Measurements from ENCODE around the gene FXYD4.

FXYD4 gene

DNA sequence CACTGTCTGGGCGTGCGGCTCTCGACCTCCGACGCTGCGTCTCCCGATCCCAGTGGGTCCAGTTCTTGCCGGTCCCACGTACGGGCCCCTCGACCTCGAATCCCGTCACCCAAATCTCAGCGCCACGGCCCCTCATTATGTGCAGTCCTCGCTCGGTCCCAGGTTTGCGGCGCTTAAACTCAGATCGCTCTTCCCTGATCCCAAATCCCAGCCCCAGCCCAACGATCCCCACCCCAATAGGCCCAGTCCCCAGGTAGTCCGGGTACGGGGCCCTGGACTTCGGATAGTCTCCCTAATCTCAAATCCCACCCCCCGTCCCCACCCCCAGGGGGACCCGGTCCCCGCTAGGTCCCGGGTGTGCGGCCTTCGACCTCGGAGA is 36.9 kb downstream of the FXYD4 start:
- Histone ChIP-seq H3K4me3 (IDR thresholded peaks at IDR 0.05; ENCODE audit: insufficient read depth, low read depth, low read length) (no peak overlapping the region), H3K4me2 (peak overlapping the region; percentile 69), H3K9ac (peak overlapping the region; percentile 99), H3K27me3 (ENCODE audit: insufficient read depth, low read depth) (no peaks in the 10 kb centered on the region), H3K27ac (peak overlapping the region; percentile 100), H3K4me1 (ENCODE audit: low read depth, poor library complexity, severe bottlenecking) (peaks cover 22% of the 10 kb centered on the region), H3K36me3 (ENCODE audit: insufficient read depth) (no peaks in the 10 kb centered on the region), H3K79me2 (ENCODE audit: insufficient read depth, low read depth) (peaks cover 52% of the 10 kb centered on the region), H4K20me1 (ENCODE audit: insufficient read depth) (peaks cover 17% of the 10 kb centered on the region; the same call in 1 of the 2 replicates), H2AFZ (ENCODE audit: low read depth) (no peak overlapping the region)
- TF ChIP-seq, protein P1, sequence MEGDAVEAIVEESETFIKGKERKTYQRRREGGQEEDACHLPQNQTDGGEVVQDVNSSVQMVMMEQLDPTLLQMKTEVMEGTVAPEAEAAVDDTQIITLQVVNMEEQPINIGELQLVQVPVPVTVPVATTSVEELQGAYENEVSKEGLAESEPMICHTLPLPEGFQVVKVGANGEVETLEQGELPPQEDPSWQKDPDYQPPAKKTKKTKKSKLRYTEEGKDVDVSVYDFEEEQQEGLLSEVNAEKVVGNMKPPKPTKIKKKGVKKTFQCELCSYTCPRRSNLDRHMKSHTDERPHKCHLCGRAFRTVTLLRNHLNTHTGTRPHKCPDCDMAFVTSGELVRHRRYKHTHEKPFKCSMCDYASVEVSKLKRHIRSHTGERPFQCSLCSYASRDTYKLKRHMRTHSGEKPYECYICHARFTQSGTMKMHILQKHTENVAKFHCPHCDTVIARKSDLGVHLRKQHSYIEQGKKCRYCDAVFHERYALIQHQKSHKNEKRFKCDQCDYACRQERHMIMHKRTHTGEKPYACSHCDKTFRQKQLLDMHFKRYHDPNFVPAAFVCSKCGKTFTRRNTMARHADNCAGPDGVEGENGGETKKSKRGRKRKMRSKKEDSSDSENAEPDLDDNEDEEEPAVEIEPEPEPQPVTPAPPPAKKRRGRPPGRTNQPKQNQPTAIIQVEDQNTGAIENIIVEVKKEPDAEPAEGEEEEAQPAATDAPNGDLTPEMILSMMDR (conservative IDR thresholded peaks at IDR 0.05; ENCODE audit: low read depth, low read length), result peak; percentile 20

DNA sequence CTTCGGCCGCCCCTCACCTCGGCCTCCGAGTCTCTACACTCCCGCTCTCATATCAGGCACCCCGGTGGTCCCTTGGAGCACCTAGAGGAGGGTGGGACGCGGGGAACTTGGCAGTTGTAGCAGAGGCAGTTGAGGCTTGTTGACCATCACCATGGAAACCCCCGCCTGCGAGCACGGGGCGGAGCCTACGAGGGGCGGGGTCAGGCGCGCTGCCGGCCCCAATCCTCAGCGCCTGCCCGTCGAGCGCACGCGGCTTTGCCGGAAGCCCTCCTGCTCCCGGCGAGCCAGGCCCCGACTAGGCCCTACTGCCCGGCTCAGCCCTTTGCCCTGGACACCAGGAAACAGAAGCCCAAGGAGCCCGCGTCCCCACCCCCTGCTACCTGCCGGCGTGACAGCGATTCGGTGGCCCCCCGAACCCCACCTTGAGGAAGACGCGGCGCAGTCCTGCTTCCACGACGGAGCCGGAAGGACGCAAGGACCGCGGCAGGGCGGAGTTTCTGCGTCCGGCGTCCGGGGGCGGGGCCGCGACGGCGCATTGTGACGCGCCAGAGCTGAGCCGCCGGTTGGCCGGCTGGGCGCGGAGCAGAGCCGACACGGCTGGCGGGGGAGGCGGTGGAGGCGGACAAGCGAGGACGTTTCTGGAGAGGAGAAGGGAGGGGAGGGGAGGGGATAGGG is 37.4 kb downstream of the FXYD4 start, which contains the start of gene HNRNPF:
Gene HNRNPF, minus strand, starts transcription at position 477 of the 675 bp plus-strand sequence. CDS start 21,302 bp downstream, outside the sequence.
- Histone ChIP-seq H3K79me2 (ENCODE audit: insufficient read depth, low read depth) (peaks cover 47% of the 10 kb centered on the region), H3K36me3 (ENCODE audit: insufficient read depth) (no peaks in the 10 kb centered on the region), H3K9ac (peak within 1 kb of the TSS; percentile 99), H3K4me3 (IDR thresholded peaks at IDR 0.05; ENCODE audit: insufficient read depth, low read depth, low read length) (no peak within 1 kb of the TSS), H3K4me1 (ENCODE audit: low read depth, poor library complexity, severe bottlenecking) (peaks cover 20% of the 10 kb centered on the region), H3K27me3 (ENCODE audit: insufficient read depth, low read depth) (no peaks in the 10 kb centered on the region), H3K4me2 (peak within 1 kb of the TSS; percentile 80), H4K20me1 (ENCODE audit: insufficient read depth) (peaks cover 17% of the 10 kb centered on the region; the same call in 1 of the 2 replicates), H3K27ac (peak within 1 kb of the TSS; percentile 100), H2AFZ (ENCODE audit: low read depth) (peak within 1 kb of the TSS; percentile 71)
- TF ChIP-seq, protein P1 (conservative IDR thresholded peaks at IDR 0.05; ENCODE audit: low read depth, low read length), result no peak

DNA sequence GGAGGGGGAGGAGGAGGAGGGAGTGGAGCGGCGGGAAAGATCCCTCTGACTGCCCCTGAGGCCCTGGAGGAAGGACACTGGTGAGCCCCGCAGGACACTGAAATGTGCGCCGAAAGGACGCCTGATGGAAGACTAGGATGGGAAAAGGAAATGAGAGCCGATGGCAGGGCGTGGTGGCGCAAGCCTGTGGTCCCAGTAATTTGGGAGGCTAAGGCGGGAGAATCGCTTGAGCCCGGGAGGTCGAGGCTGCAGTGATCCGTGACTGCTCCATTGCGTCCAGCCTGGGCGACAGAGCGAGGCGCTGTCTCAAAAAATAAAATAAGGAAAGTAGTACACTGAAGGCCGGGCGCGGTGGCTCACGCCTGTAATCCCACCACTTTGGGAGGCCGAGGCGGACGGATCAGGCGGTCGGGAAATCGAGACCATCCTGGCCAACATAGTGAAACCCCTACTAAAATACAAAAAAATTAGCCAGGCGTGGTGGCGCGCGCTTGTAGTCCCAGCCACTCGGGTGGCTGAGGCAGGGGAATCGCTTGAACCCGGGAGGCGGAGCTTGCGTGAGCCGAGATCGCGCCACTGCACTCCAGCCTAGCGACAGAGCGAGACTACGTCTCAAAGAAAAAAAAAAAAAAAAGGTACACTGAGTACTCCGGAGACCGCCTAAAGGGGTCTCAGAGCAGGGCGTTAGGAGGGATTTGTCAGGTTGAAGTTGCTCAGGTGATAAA is 38.1 kb downstream of the FXYD4 start:
- H4K20me1 ChIP-seq (ENCODE audit: insufficient read depth), result peaks cover 17% of the 10 kb centered on the region; the same call in 1 of the 2 replicates
- H2AFZ ChIP-seq (ENCODE audit: low read depth), result peak overlapping the region; percentile 71
- no peaks in the 10 kb centered on the region for H3K36me3 ChIP-seq (ENCODE audit: insufficient read depth)
- H3K79me2 ChIP-seq (ENCODE audit: insufficient read depth, low read depth), result peaks cover 40% of the 10 kb centered on the region
- H3K4me1 ChIP-seq (ENCODE audit: low read depth, poor library complexity, severe bottlenecking), result peaks cover 14% of the 10 kb centered on the region
- H3K27ac ChIP-seq, result peak overlapping the region; percentile 100
- H3K4me2 ChIP-seq, result peak overlapping the region; percentile 80
- H3K9ac ChIP-seq, result peak overlapping the region; percentile 99; the same call in 1 of the 2 replicates
- no peaks in the 10 kb centered on the region for H3K27me3 ChIP-seq (ENCODE audit: insufficient read depth, low read depth)
- TF ChIP-seq, protein P1 (conservative IDR thresholded peaks at IDR 0.05; ENCODE audit: low read depth, low read length), result no peak
- H3K4me3 ChIP-seq (IDR thresholded peaks at IDR 0.05; ENCODE audit: insufficient read depth, low read depth, low read length), result no peak overlapping the region

DNA sequence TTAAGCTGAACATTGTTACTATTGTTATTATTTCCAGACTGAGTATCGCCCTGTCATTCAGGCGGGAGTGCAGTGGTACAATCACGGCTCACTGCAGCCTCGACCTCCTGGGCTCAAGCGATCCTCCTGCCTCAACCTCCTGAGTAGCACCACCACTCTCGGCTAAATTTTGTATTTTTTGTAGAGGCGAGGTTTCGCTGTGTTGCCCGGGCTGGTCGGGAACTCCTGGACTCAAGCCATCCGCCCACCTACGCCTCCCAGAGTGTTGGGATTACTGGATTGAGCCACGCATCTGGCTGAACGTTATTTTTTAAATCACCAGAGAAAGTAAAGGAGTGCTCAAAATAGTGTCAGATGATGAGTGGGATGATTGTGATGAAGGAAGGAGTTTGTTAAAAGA is 38.9 kb downstream of the FXYD4 start:
- Histone ChIP-seq H3K79me2 (ENCODE audit: insufficient read depth, low read depth) (peaks cover 32% of the 10 kb centered on the region), H3K4me1 (ENCODE audit: low read depth, poor library complexity, severe bottlenecking) (peaks cover 6% of the 10 kb centered on the region), H3K27ac (no peak overlapping the region), H4K20me1 (ENCODE audit: insufficient read depth) (peaks cover 11% of the 10 kb centered on the region; the same call in 1 of the 2 replicates), H3K27me3 (ENCODE audit: insufficient read depth, low read depth) (no peaks in the 10 kb centered on the region), H3K9ac (no peak overlapping the region), H2AFZ (ENCODE audit: low read depth) (no peak overlapping the region), H3K36me3 (ENCODE audit: insufficient read depth) (no peaks in the 10 kb centered on the region), H3K4me2 (no peak overlapping the region), H3K4me3 (IDR thresholded peaks at IDR 0.05; ENCODE audit: insufficient read depth, low read depth, low read length) (no peak overlapping the region)
- TF ChIP-seq, protein P1 (conservative IDR thresholded peaks at IDR 0.05; ENCODE audit: low read depth, low read length), result no peak

Measured in KMS-11 (cell line).